H1 (cell line): ENCODE data around the gene INSYN2A. TPM values are rescaled to one million over a fixed set of nuclear protein-coding genes. Genes with fewer than 3 reads are reported as not detected.

Source experiments
- ASH2L ChIP-seq: fragments of 200-600, 300-600 bp; sonication (generic); IDR thresholded peaks from one replicate; pipeline ENCODE4 v1.7.1; 2017; ENCODE audit warnings: low read length
- PHF8 ChIP-seq: fragments of 200-600 bp; sonication (generic); conservative IDR thresholded peaks from 2 replicates; pipeline ENCODE4 v1.7.1; 2012; ENCODE audit warnings: low read depth, mild to moderate bottlenecking, inconsistent platforms, low read length, moderate library complexity
- polyA plus RNA-seq, 7 experiments: library from polyadenylated mRNA; depleted of rRNA in 3 of 7; stranded (reverse) in 5 of 7; unstranded in 2 of 7; fragments of >200 nt in 5 of 7; fragments of 200-250 nt in 2 of 7; gene quantifications; 1 replicate in 5 of 7; 2 replicates in 1 of 7; 4 replicates in 1 of 7; pipeline versions ENCODE4 v1.2.1 to v1.2.3, GENCODE V29; 2011 to 2013; ENCODE audit warnings: missing spikeins in 2 of 7, mixed read lengths in 2 of 7
- total RNA-seq: library from RNA; stranded (reverse); fragmentation: NEBNext Ultra II Directional; extraction: Animal tissue kit (Norgen Biotek cat#: 25700); gene quantifications from 2 replicates; pipeline ENCODE4 v1.2.1, GENCODE V29; 2021
- TF ChIP-seq, protein P1 (sequence below): IDR thresholded peaks from 2 replicates; pipeline ENCODE4 v1.6.1; 2012; ENCODE audit warnings: inconsistent platforms
- TF ChIP-seq, protein P2 (sequence below): IDR thresholded peaks from 2 replicates; pipeline ENCODE4 v1.6.1; 2012; ENCODE audit warnings: low read length, inconsistent platforms

The INSYN2A gene
- total and polyA plus RNA-seq, 2 of the 8 experiments (the other 6 are each of a cell fraction or from before 2014, with no cell fraction given), result 0.11 to 0.19 TPM

DNA sequence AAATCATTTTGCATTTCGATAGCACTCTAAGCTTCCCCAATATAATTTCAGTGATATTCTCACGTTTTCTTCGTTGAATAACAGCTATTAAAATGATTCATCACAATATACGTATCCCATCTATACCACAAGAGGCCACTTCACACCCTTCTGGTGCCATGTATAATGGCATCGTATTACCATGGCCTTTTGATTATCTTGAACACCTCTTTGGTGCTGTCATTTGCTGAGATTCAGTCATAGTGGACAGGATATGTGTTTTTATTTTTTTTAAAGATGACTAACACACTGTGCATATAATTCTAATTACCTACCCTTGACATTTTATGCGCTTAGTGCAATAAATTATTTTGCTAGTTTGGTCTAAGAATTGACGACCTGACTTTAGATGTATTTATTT, 6.7 kb upstream of the INSYN2A start (continued):
- TF ChIP-seq ASH2L (no peak), PHF8 (no peak)
- TF ChIP-seq, protein P1, sequence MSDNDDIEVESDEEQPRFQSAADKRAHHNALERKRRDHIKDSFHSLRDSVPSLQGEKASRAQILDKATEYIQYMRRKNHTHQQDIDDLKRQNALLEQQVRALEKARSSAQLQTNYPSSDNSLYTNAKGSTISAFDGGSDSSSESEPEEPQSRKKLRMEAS, result no peak
- TF ChIP-seq, protein P2, sequence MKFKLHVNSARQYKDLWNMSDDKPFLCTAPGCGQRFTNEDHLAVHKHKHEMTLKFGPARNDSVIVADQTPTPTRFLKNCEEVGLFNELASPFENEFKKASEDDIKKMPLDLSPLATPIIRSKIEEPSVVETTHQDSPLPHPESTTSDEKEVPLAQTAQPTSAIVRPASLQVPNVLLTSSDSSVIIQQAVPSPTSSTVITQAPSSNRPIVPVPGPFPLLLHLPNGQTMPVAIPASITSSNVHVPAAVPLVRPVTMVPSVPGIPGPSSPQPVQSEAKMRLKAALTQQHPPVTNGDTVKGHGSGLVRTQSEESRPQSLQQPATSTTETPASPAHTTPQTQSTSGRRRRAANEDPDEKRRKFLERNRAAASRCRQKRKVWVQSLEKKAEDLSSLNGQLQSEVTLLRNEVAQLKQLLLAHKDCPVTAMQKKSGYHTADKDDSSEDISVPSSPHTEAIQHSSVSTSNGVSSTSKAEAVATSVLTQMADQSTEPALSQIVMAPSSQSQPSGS, result no peak
